ENCODE results near the gene GNB1L. TPM values are rescaled to one million over a fixed set of nuclear protein-coding genes. Genes with fewer than 3 reads are reported as not detected.

The GNB1L gene
- total RNA-seq, 1 donor from 2014 or later: 5.0 TPM

GRCh38 chr22:19743651-19744050 lies 111.0 kb downstream of the GNB1L start:
- Mint-ChIP-seq H3K9me3 (ENCODE audit: unreplicated experiment) (no peaks in the 10 kb centered on the region), H3K4me3 (ENCODE audit: unreplicated experiment) (no peak overlapping the region), H3K27ac (ENCODE audit: unreplicated experiment) (no peak overlapping the region)

GRCh38 chr22:19743081-19743480 lies 111.6 kb downstream of the GNB1L start:
- DNase-seq: no peak
- Mint-ChIP-seq H3K4me1 (ENCODE audit: low read depth, unreplicated experiment) (no peaks in the 10 kb centered on the region), H3K9me3 (ENCODE audit: unreplicated experiment) (no peaks in the 10 kb centered on the region), H3K27ac (ENCODE audit: unreplicated experiment) (no peak overlapping the region), H3K36me3 (ENCODE audit: unreplicated experiment) (no peaks in the 10 kb centered on the region), H3K27me3 (ENCODE audit: unreplicated experiment) (peaks cover 1% of the 10 kb centered on the region), H3K4me3 (ENCODE audit: unreplicated experiment) (no peak overlapping the region)
- TF ChIP-seq CTCF (IDR thresholded peaks at IDR 0.05; ENCODE audit: partially characterized antibody, unreplicated experiment): no peak

More at GRCh38 chr22:19743651-19744050, 111.0 kb downstream of the GNB1L start:
- Mint-ChIP-seq H3K27me3 (ENCODE audit: unreplicated experiment) (peaks cover 2% of the 10 kb centered on the region), H3K4me1 (ENCODE audit: low read depth, unreplicated experiment) (no peaks in the 10 kb centered on the region), H3K36me3 (ENCODE audit: unreplicated experiment) (no peaks in the 10 kb centered on the region)
- no peak for TF ChIP-seq CTCF (IDR thresholded peaks at IDR 0.05; ENCODE audit: partially characterized antibody, unreplicated experiment)
- no peak for DNase-seq

- H3K4me1 Mint-ChIP-seq (ENCODE audit: low read depth, unreplicated experiment): no peaks in the 10 kb centered on the region
- no peaks in the 10 kb centered on the region for H3K9me3 Mint-ChIP-seq (ENCODE audit: unreplicated experiment)
- DNase-seq: no peak
- TF ChIP-seq CTCF (IDR thresholded peaks at IDR 0.05; ENCODE audit: partially characterized antibody, unreplicated experiment): no peak
- no peaks in the 10 kb centered on the region for H3K36me3 Mint-ChIP-seq (ENCODE audit: unreplicated experiment)
- no peak overlapping the region for H3K27ac Mint-ChIP-seq (ENCODE audit: unreplicated experiment)
- H3K4me3 Mint-ChIP-seq (ENCODE audit: unreplicated experiment): no peak overlapping the region
- H3K27me3 Mint-ChIP-seq (ENCODE audit: unreplicated experiment): no peaks in the 10 kb centered on the region
These were observed 112.3 kb downstream of the GNB1L start for GRCh38 chr22:19742160-19743066.

- Mint-ChIP-seq H3K4me1 (ENCODE audit: low read depth, unreplicated experiment) (no peaks in the 10 kb centered on the region), H3K4me3 (ENCODE audit: unreplicated experiment) (no peak overlapping the region), H3K27ac (ENCODE audit: unreplicated experiment) (no peak overlapping the region), H3K9me3 (ENCODE audit: unreplicated experiment) (no peaks in the 10 kb centered on the region), H3K36me3 (ENCODE audit: unreplicated experiment) (no peaks in the 10 kb centered on the region), H3K27me3 (ENCODE audit: unreplicated experiment) (no peaks in the 10 kb centered on the region)
- no peak for TF ChIP-seq CTCF (IDR thresholded peaks at IDR 0.05; ENCODE audit: partially characterized antibody, unreplicated experiment)
- DNase-seq: no peak
These were observed 113.6 kb downstream of the GNB1L start for GRCh38 chr22:19741053-19741452.

- TF ChIP-seq CTCF (IDR thresholded peaks at IDR 0.05; ENCODE audit: partially characterized antibody, unreplicated experiment): no peak
- Mint-ChIP-seq H3K4me1 (ENCODE audit: low read depth, unreplicated experiment) (no peaks in the 10 kb centered on the region), H3K4me3 (ENCODE audit: unreplicated experiment) (no peak overlapping the region), H3K27ac (ENCODE audit: unreplicated experiment) (no peak overlapping the region), H3K27me3 (ENCODE audit: unreplicated experiment) (peaks cover under 1% of the 10 kb centered on the region), H3K36me3 (ENCODE audit: unreplicated experiment) (no peaks in the 10 kb centered on the region), H3K9me3 (ENCODE audit: unreplicated experiment) (peaks cover 1% of the 10 kb centered on the region)
- no peak for DNase-seq
These were observed 114.1 kb downstream of the GNB1L start for GRCh38 chr22:19740586-19740985.
